ENCODE results near the gene TECTA. TPM values are rescaled to one million over a fixed set of nuclear protein-coding genes. Genes with fewer than 3 reads are reported as not detected.

The TECTA gene
- total RNA-seq, 1 donor from 2014 or later = 0.59 TPM

DNA sequence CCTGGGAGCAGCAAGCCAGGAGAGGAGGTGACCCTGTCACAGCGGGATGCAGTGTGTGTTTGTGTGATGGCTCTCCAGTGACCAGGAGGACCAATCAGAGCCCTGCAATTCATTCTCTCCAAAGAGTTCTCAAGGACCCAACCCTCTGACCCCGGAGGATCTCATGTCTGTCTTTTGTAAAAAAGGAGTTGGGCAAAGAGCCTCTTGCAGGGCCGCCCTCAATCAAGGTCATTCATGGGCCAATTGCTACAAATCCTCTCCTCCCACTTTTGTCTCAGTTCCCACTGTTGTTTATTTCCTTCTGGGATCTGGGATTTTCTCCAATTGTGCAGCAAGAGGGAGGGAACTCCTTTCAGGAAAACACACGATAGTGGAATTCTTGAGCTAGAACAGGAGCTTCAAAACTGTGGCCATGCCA is 4.0 kb downstream of the TECTA start:
- Histone ChIP-seq H3K9me3 (no peaks in the 10 kb centered on the region), H3K4me3 (no peak overlapping the region), H3K27me3 (ENCODE audit: low read depth) (no peaks in the 10 kb centered on the region), H3K36me3 (no peaks in the 10 kb centered on the region), H3K4me1 (peaks cover 13% of the 10 kb centered on the region), H3K27ac (no peak overlapping the region)
- TF ChIP-seq, protein P1, sequence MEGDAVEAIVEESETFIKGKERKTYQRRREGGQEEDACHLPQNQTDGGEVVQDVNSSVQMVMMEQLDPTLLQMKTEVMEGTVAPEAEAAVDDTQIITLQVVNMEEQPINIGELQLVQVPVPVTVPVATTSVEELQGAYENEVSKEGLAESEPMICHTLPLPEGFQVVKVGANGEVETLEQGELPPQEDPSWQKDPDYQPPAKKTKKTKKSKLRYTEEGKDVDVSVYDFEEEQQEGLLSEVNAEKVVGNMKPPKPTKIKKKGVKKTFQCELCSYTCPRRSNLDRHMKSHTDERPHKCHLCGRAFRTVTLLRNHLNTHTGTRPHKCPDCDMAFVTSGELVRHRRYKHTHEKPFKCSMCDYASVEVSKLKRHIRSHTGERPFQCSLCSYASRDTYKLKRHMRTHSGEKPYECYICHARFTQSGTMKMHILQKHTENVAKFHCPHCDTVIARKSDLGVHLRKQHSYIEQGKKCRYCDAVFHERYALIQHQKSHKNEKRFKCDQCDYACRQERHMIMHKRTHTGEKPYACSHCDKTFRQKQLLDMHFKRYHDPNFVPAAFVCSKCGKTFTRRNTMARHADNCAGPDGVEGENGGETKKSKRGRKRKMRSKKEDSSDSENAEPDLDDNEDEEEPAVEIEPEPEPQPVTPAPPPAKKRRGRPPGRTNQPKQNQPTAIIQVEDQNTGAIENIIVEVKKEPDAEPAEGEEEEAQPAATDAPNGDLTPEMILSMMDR (IDR thresholded peaks at IDR 0.05) = no peak
- intact Hi-C loops (cut with DNase I) = no loop called here
- ATAC-seq (peak in 1 of 2 donors; percentile 38), DNase-seq (no peak)

- Histone ChIP-seq H3K4me3 (no peak overlapping the region), H3K27me3 (ENCODE audit: low read depth) (no peaks in the 10 kb centered on the region), H3K27ac (no peak overlapping the region), H3K4me1 (peaks cover 13% of the 10 kb centered on the region), H3K36me3 (no peaks in the 10 kb centered on the region), H3K9me3 (no peaks in the 10 kb centered on the region)
- TF ChIP-seq, protein P1 (IDR thresholded peaks at IDR 0.05) = no peak
- DNase-seq = no peak
- ATAC-seq = no peak
- intact Hi-C loops (cut with DNase I) = no loop called here
Measured at GRCh38 chr11:121105481-121106195, 4.6 kb downstream of the TECTA start.

DNA sequence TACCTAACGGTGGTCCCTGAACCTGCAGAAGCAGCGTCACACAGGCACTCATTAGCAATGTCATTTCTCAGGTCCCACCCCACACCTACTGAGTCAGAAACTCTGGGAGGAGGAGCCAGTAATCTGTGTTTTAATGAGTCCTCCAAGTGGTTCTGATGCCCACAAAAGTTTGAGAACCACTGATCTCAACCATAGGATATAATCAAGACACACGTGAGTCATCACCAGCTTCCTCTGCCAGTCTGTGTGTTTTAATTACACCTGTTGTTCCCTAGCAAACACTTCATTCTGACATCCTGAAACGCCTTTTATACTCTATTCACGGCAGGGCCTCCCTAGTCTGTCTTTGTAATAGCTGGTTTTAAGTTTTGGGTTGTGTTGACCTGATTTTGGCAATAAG is 5.8 kb downstream of the TECTA start:
- TF ChIP-seq, protein P1 (IDR thresholded peaks at IDR 0.05) = no peak
- Histone ChIP-seq H3K27ac (no peak overlapping the region), H3K36me3 (no peaks in the 10 kb centered on the region), H3K4me1 (peaks cover 18% of the 10 kb centered on the region), H3K4me3 (no peak overlapping the region), H3K9me3 (no peaks in the 10 kb centered on the region), H3K27me3 (ENCODE audit: low read depth) (no peaks in the 10 kb centered on the region)
- intact Hi-C loops (cut with DNase I) = no loop called here
- DNase-seq (no peak), ATAC-seq (no peak)

DNA sequence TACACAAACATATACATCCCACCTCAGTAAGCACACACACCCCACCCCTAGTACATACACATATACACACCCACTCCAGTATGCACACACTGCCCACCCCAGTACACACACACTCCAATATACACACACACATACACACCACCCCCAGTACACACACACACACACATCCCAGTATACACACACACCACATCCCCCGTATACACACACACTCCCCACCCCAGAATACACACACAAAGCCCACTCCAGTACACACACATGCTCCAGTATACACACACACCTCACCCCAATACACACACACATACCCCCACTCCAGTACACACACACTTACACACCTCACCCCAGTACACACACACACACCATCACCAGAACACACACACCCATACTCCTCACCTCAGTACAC is 7.4 kb downstream of the TECTA start:
- TF ChIP-seq, protein P1 (IDR thresholded peaks at IDR 0.05) = no peak
- Histone ChIP-seq H3K36me3 (no peaks in the 10 kb centered on the region), H3K27me3 (ENCODE audit: low read depth) (no peaks in the 10 kb centered on the region), H3K4me3 (no peak overlapping the region), H3K4me1 (peaks cover 24% of the 10 kb centered on the region), H3K27ac (no peak overlapping the region), H3K9me3 (no peaks in the 10 kb centered on the region)
- intact Hi-C loops (cut with DNase I) = no loop called here
- no peak for DNase-seq
- ATAC-seq = no peak

- H3K36me3 ChIP-seq = no peaks in the 10 kb centered on the region
- H3K4me3 ChIP-seq = no peak overlapping the region
- no peaks in the 10 kb centered on the region for H3K27me3 ChIP-seq (ENCODE audit: low read depth)
- intact Hi-C loops (cut with DNase I) = no loop called here
- H3K27ac ChIP-seq = no peak overlapping the region
- DNase-seq (no peak), ATAC-seq (no peak)
- H3K4me1 ChIP-seq = peaks cover 24% of the 10 kb centered on the region
- TF ChIP-seq, protein P1 (IDR thresholded peaks at IDR 0.05) = no peak
- no peaks in the 10 kb centered on the region for H3K9me3 ChIP-seq
Measured at GRCh38 chr11:121109471-121109870, 8.4 kb downstream of the TECTA start.
